Dermis microvascular lymphatic vessel endothelial cell (primary cell): ENCODE results near the gene ABCD4. TPM values are rescaled to one million over a fixed set of nuclear protein-coding genes. Genes with fewer than 3 reads are reported as not detected.

Experiments
- DNase-seq, 2 donors: peaks; one replicate each; pipeline versions ENCODE4 v3.0.0 to v3.0.0-alpha.2; 2010; ENCODE audit warnings: low read depth in 2 of 2
- total RNA-seq: library from RNA; depleted of rRNA; stranded (reverse); fragments of >200 nt; gene quantifications from 2 replicates; pipeline ENCODE4 v1.2.1, GENCODE V29; 2014

ABCD4 gene
- total RNA-seq, 1 donor from 2014 or later = 34.1 TPM

DNA sequence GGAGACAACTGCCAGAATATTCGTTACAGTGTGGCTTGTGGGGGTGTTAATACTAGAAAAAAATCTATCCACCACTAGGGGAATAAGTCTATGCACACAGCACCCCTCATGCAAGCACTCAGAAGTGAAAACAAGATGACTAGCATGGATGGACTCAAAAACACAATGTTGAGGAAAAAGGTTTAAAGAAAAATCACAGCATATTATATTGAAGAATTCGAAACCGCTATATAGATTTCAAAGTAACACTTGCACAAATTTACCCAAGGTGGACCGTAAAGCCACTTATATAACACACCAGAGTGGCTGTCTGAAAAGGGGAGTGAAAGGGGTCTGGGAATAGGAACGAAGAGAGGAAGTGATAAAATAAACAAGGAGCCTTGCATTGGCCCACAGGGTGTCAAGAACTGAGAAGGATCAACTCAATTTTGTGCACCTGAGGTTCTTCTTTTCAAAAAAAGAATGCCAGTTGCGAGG is 544 bp downstream of the ABCD4 start:
- DNase-seq = peak; percentile 36 to 56

DNA sequence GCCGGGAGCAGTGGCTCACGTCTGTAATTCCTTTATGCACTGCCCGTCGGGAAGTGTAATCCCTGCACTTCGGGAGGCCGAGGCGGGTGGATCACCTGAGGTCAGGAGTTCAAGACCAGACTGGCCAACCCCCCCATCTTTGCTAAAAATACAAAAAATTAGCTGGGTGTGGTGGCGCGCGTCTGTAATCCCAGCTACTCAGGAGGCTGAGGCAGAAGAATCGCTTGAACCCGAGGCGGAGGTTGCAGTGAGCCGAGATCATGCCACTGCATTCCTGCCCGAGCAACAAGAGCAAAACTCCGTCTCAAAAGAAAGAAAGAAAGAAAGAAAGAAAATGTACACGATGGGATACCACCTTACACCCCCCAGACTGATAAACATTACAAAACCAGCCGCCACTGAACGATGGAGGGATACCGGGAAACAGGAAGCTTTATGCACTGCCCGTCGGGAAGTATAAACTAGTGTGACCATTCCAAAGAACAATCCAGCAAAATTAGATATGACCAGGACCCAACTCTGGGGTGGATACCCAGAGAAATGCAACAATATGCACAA is 1.1 kb downstream of the ABCD4 start:
- no peak for DNase-seq

GRCh38 chr14:74299061-74299545 is 3.6 kb downstream of the ABCD4 start:
- DNase-seq = peak; percentile 66 to 74

DNA sequence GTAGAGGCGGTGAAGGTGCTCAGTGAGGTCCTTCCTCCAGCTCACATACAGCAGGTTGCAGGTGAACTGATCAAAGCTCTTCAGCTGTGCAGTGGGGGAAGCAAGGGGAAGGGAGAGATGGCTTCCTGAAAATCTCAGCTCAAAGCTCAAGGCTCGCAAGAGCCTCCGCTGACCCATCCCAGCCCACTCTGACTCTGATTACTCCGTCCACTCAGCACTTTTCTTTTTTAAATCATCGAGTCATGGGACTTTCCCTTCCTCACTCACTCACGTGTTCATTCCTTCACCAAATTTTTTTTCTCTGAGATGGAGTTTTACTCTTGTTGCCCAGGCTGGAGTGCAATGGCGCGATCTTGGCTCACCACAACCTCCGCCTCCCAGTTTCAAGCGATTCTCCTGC is 4.7 kb downstream of the ABCD4 start:
- no peak for DNase-seq

DNA sequence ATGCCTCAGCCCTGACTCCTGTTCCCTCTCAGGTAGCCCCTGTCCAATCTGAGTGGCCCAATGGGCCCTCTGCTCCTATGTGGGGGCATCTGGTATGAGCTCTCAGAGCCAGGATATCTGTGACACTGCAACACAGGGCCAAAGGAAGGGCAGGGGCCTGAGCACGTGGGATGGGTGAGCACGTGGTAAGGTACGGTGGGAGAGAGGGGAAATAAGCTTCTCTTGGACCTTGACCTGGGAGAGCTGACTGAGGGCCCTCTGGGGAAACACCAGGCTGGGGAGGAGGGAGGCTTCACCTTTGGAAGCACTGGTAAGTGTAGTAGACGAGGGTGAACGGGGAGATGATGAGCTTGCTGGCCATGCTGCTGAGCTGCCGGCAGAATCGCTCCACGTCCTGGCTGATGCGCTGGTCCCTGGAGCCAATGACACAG is 6.7 kb downstream of the ABCD4 start:
- no peak for DNase-seq

- DNase-seq = no peak
Measured at GRCh38 chr14:74293606-74294005, 9.1 kb downstream of the ABCD4 start.

GRCh38 chr14:74292061-74292460 is 10.7 kb downstream of the ABCD4 start:
- DNase-seq = no peak

- DNase-seq = peak in 1 of 2 donors; percentile 21
Measured at GRCh38 chr14:74290415-74290814, 12.3 kb downstream of the ABCD4 start.

GRCh38 chr14:74289801-74290200 is 12.9 kb downstream of the ABCD4 start:
- no peak for DNase-seq

- DNase-seq = no peak
Measured at GRCh38 chr14:74286736-74287135, 16.0 kb downstream of the ABCD4 start.

DNA sequence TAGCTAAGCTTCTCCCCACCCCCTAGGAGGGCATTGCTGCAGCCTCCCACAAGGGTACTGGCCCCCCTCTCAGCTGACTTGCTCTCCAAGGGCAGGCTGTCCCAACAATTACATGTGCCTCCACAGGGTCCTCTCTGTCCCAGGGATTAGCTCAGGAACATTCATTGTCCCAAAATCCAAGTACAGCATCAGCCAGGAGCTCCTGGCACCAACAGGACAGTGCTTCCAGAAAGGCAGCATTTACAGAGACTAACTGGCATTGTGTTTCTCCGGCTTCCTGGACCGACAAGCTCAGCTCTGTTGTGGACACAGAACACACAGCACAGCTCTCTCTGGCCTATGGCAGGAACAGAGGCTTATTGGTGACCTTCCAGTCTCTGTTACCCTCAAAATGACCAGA is 21.7 kb downstream of the ABCD4 start:
- no peak for DNase-seq

- DNase-seq = no peak
Measured at GRCh38 chr14:74278080-74278479, 24.7 kb downstream of the ABCD4 start.

DNA sequence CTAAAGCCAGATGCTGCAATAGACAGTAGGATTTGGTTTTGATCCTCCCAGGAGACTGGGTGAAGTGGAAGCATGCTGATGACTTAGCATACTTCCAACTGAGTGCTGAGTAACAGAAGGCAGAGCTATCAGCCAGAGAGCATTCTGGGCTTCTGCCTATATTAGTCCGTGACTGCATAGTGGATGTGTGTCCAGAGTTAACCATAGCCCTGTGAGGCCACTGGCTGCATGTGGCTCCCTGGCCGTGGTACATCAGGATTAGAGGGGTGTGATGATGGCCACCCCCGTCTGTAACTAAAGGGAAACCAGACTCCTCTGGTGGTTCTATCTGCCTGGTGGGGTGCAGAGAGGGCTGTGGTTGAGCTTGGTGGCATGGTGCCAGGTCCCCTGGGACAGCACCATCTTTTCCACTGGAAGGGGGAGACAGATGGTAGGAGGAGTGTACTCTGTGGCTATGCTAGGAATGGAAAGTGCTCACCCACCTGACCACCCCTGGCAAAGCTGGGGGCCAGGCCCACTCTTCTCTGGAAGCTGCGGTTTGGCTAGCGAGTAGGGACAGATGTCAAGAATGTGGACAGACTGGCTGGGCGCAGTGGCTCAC is 27.4 kb downstream of the ABCD4 start:
- DNase-seq = no peak

DNA sequence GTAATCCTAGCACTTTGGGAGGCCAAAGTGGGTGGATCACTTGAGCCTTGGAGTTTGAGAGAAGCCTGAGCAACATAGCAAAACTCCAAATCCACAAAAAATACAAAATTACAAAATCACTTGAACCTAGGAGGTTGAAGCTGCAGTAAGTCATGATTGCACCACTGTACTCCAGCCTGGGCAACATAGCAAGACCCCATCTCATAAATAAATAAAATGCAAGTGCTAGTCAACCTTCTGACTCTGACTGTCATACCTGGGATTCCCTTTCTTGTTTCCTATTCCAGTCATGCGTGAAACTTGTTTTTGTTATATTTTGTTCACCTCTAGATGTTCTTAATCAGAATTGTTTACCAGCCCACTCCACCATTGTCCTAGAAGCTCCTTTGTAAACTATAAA is 31.4 kb downstream of the ABCD4 start:
- no peak for DNase-seq

DNA sequence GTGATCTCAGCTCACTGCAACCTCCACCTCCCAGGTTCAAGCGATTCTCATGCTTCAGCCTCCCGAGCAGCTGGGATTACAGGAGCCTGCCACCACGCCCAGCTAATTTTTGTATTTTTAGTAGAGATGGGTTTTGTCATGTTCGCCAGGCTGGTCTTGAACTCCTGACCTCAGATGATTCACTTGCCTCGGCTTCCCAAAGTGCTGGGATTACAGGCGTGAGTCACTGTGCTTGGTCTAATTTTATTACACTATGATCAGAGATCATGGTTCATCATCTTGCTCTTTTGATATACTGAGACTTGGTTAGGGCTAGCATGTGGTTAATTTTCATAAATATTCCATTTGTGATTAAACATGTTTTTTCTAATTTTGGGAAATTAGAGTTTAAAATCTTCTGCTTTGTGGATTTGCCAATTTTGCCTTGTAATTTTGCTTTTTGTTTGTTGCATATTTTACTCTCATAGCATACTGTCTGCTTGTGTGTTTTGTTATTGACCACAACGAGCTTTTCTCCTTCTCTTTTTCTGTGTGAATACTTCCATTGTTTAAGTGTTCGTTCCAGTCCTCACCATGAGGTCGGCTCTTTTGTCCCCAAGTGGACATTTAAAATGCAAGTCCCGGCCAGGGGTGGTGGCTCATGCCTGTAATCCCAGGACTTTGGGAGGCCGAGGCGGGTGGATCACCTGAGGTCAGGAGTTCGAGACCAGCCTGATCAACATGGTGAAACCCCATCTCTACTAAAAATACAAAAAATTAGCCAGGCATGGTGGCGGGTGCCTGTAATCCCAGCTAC is 32.2 kb downstream of the ABCD4 start:
- DNase-seq = peak in 1 of 2 donors; percentile 44

- DNase-seq = no peak
Measured at GRCh38 chr14:74267588-74267987, 35.1 kb downstream of the ABCD4 start.

- DNase-seq = no peak
Measured at GRCh38 chr14:74265301-74265965, 37.3 kb downstream of the ABCD4 start.

DNA sequence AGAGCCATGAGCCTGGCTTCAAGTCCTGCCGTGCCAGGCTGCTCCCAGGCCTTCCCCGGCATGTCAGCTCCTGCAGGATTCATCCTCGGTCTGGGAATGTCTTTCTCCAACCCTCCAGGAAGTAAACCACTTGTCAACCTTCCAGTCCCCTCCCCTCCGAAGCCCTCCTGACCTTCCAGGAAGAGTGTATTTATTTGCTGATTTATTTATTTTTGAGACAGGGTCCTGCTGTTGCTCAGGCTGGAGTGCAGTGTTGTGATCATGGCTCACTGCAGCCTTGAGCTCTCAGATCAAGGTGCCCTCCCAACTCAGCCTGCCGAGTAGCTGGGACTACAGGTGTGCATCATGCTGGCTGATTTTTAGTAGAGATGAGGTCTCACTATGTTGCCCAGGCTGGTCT is 38.8 kb downstream of the ABCD4 start:
- DNase-seq = no peak

DNA sequence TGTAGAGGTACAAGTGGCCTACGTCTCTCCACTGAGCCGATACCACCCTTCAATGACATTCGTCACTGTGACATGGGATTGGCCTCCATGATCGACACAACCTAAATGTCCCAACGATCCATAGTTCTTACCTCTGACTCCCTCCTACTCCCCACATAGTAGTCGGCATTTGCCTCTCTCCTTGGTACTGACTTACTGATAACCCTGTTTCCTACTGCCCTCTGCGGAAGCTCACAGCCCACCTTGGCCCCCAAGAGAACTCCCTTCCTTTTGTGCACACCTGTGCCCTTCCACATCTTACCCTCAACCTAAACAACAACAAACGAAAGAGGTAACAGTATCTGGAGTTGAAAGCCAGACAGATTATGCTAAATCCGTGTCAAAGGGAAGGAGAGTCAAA is 39.6 kb downstream of the ABCD4 start:
- DNase-seq = no peak

DNA sequence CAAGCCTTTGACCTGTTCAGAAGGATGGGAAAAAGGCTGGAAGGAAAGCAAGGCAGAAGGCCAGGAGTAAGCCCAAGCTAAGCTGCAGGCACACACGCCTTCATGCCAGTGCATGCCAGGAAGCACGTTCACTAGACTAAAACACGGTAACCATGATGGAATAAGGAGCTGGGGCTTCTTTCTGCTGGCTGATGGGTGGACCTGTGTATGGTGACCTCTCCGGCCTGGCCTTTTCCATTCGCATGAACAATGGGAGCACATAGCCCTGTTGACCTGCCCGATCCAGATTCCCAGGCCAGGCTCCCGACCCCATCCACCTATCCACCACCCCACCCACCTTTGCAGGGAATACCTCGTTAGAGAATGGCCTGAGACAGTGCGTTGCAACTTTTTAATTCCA is 40.7 kb downstream of the ABCD4 start:
- no peak for DNase-seq

DNA sequence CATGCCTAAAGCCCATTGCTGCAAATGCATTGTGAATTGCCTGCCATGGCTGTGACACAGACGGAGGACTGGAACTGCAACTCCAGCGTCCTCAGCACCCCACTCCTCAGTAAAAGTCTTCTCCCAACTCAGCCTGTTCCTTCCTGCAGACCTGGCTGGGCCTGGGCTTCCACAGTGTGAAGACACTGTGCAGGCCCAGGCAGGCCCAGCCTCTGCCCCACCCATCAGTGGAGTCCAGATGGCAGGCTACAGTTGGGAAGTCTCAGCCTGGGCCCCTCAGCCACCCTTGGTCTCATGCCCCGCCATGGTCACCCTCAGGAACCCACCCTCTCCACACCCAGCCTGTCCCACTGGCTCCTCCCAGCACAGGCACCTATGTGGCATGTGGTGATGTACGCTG is 41.4 kb downstream of the ABCD4 start:
- DNase-seq = no peak
